ENCODE data around the gene HEATR1. TPM values are rescaled to one million over a fixed set of nuclear protein-coding genes. Genes with fewer than 3 reads are reported as not detected.

The HEATR1 gene
- polyA plus RNA-seq, 1 of the 3 experiments (the other 2 are of a cell fraction): 10.6 TPM

- no peaks in the 10 kb centered on the region for H3K9me3 ChIP-seq
- H3K36me3 ChIP-seq (replicated peaks in 1 of 2; ENCODE audit: control insufficient read depth in 1 of 2, insufficient read depth in 2 of 2, low read length in 1 of 2): peaks cover 92 to 95% of the 10 kb centered on the region in 2 experiments
- TF ChIP-seq, protein P1, sequence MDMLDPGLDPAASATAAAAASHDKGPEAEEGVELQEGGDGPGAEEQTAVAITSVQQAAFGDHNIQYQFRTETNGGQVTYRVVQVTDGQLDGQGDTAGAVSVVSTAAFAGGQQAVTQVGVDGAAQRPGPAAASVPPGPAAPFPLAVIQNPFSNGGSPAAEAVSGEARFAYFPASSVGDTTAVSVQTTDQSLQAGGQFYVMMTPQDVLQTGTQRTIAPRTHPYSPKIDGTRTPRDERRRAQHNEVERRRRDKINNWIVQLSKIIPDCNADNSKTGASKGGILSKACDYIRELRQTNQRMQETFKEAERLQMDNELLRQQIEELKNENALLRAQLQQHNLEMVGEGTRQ (IDR thresholded peaks at IDR 0.05; ENCODE audit: borderline replicate concordance, low read depth, low read length): no peak
- no peak for TF ChIP-seq CTCF (IDR thresholded peaks at IDR 0.05)
- TF ChIP-seq, protein P2, sequence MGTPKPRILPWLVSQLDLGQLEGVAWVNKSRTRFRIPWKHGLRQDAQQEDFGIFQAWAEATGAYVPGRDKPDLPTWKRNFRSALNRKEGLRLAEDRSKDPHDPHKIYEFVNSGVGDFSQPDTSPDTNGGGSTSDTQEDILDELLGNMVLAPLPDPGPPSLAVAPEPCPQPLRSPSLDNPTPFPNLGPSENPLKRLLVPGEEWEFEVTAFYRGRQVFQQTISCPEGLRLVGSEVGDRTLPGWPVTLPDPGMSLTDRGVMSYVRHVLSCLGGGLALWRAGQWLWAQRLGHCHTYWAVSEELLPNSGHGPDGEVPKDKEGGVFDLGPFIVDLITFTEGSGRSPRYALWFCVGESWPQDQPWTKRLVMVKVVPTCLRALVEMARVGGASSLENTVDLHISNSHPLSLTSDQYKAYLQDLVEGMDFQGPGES (IDR thresholded peaks at IDR 0.05; ENCODE audit: low read depth, low read length): no peak
- TF ChIP-seq, protein P3, sequence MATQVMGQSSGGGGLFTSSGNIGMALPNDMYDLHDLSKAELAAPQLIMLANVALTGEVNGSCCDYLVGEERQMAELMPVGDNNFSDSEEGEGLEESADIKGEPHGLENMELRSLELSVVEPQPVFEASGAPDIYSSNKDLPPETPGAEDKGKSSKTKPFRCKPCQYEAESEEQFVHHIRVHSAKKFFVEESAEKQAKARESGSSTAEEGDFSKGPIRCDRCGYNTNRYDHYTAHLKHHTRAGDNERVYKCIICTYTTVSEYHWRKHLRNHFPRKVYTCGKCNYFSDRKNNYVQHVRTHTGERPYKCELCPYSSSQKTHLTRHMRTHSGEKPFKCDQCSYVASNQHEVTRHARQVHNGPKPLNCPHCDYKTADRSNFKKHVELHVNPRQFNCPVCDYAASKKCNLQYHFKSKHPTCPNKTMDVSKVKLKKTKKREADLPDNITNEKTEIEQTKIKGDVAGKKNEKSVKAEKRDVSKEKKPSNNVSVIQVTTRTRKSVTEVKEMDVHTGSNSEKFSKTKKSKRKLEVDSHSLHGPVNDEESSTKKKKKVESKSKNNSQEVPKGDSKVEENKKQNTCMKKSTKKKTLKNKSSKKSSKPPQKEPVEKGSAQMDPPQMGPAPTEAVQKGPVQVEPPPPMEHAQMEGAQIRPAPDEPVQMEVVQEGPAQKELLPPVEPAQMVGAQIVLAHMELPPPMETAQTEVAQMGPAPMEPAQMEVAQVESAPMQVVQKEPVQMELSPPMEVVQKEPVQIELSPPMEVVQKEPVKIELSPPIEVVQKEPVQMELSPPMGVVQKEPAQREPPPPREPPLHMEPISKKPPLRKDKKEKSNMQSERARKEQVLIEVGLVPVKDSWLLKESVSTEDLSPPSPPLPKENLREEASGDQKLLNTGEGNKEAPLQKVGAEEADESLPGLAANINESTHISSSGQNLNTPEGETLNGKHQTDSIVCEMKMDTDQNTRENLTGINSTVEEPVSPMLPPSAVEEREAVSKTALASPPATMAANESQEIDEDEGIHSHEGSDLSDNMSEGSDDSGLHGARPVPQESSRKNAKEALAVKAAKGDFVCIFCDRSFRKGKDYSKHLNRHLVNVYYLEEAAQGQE (IDR thresholded peaks at IDR 0.05; ENCODE audit: low read depth, low read length): no peak
- TF ChIP-seq ZBTB33 (IDR thresholded peaks at IDR 0.05; ENCODE audit: borderline replicate concordance, low read depth): no peak
- TF ChIP-seq NRF1 (IDR thresholded peaks at IDR 0.05; ENCODE audit: low read depth, low read length): no peak
- TF ChIP-seq FOXJ3 (CRISPR knock-in tag; IDR thresholded peaks at IDR 0.05): no peak
- no peak for TF ChIP-seq TCF12 (IDR thresholded peaks at IDR 0.05)
- TF ChIP-seq FOXM1 (IDR thresholded peaks at IDR 0.05; ENCODE audit: low read depth): no peak
- no peak for TF ChIP-seq TEAD4 (IDR thresholded peaks at IDR 0.05; ENCODE audit: borderline replicate concordance, insufficient read depth)
- TF ChIP-seq FOSL2 (IDR thresholded peaks at IDR 0.05; ENCODE audit: borderline replicate concordance, low read depth): no peak
- no peak for TF ChIP-seq RXRA (IDR thresholded peaks at IDR 0.05; ENCODE audit: borderline replicate concordance, low read depth)
- TF ChIP-seq ELF1 (IDR thresholded peaks at IDR 0.05): no peak
- no peak for TF ChIP-seq GABPA (IDR thresholded peaks at IDR 0.05; ENCODE audit: low read depth)
- TF ChIP-seq PBX3 (IDR thresholded peaks at IDR 0.05): no peak
- ChIA-PET POLR2A (no interaction called here), CTCF (interaction anchor here (1.5 kb wide), 1 partner anchor 9 kb away, joined by 3 read pairs; no protein-coding TSS in a partner anchor)
- H3K9me2 ChIP-seq: no peaks in the 10 kb centered on the region
- no peak for DNase-seq
- H2AFZ ChIP-seq (ENCODE audit: low read depth): no peak overlapping the region
- no peaks in the 10 kb centered on the region for H3F3A ChIP-seq (replicated peaks; ENCODE audit: insufficient read depth)
- no peaks in the 10 kb centered on the region for H3K27me3 ChIP-seq (ENCODE audit: insufficient read depth)
- no peaks in the 10 kb centered on the region for H3K79me2 ChIP-seq (ENCODE audit: insufficient read depth)
- WGBS (ENCODE audit: low lambda C conversion rate): 95% methylated on average over 4 of the region's 4 CpGs
- no peak overlapping the region for H3K9ac ChIP-seq
- no peak overlapping the region for H3K27ac ChIP-seq (ENCODE audit: low read depth in 2 of 2, low read length in 1 of 2)
- no peaks in the 10 kb centered on the region for H4K20me1 ChIP-seq (ENCODE audit: insufficient read depth)
- no peak overlapping the region for H3K4me3 ChIP-seq (ENCODE audit: low read depth in 2 of 2, low read length in 1 of 2)
- H3K4me2 ChIP-seq: no peak overlapping the region
- no peaks in the 10 kb centered on the region for H3K4me1 ChIP-seq (ENCODE audit: control insufficient read depth in 1 of 2, insufficient read depth in 2 of 2, low read depth in 1 of 2, low read length in 1 of 2)
Observed at GRCh38 chr1:236589531-236589930, 14.8 kb downstream of the HEATR1 start.
